HG03342 (cell line): ENCODE data around the gene STAP1.
A peak's percentile ranks its signal among the peaks of the same experiment; 100 is the strongest.
"Not testable (repeated sequence)": the region's sequence is repeated elsewhere in the genome, so short reads cannot be mapped to it uniquely, and the experiment has no call there.

Experiments used
- ATAC-seq: cut with Tn5 transposase; IDR thresholded peaks from one replicate; pipeline ENCODE4 v1.9.1; 2021; ENCODE audit warnings: mild to moderate bottlenecking, moderate library complexity; ENCODE audit not compliant: unreplicated experiment

STAP1 gene, protein sequence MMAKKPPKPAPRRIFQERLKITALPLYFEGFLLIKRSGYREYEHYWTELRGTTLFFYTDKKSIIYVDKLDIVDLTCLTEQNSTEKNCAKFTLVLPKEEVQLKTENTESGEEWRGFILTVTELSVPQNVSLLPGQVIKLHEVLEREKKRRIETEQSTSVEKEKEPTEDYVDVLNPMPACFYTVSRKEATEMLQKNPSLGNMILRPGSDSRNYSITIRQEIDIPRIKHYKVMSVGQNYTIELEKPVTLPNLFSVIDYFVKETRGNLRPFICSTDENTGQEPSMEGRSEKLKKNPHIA

GRCh38 chr4:67558493-67558892 is at the start of gene STAP1:
Gene STAP1, plus strand, starts transcription at chr4:67558727. Its CDS starts 83 bp downstream, at chr4:67558810.
- peak; percentile 69 for ATAC-seq

DNA sequence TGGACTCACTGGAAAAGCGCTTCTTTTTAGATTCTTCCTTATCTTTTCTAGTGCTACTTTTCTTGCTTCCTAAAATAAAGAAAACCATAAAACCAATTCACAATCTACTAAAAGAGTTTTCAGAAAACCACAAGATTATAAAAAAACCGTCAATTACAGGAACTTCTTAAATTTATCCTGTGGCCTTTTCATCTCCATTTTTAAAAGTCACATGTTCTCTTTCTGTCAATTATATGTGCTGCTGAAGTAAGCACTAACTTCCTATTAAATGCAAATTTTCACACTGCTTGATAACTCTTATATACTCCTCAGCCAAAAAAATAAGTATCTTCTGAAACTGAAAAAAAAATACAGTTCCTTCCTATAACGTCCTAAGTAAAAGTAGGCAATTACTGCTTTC is 46.0 kb upstream of the STAP1 start:
- no peak for ATAC-seq

DNA sequence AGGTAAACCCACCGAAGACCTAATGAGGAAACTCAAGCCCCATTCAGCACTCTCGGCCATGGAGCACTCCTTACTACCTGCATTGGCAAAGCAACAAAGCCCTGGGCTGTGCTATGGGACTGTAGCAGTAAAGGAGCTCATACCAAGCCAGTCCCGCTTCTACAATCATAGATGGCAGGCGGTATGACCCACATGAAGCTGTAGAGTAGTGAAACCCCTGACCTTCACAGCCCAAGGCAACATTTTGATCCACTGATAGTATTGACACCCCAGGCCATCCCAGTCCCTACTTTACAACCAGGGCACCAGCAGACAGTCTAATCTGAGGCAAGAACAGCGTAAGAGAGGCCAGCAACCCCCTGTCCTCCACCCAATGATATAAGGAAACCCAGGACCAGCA is 38.4 kb upstream of the STAP1 start:
- ATAC-seq: no peak

DNA sequence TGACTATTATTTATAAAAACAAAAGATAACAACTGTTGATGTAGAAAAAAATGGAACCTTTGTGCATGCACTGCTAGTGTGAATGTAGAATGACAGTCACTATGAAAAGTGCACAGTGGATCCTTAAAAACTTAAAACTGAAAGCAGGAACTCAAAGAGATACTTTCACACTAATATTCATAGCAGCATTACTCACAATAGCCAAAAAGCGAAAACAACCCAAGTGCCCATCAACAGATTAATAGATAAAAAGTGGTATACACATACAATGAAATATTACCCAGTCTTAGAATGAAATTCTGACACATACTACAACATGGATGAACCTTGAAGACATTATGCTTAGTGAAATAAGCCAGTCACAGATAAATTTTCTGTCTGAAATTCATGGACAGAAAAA is 37.0 kb upstream of the STAP1 start:
- ATAC-seq: peak; percentile 89

GRCh38 chr4:67522230-67522629 is 36.3 kb upstream of the STAP1 start:
- no peak for ATAC-seq

DNA sequence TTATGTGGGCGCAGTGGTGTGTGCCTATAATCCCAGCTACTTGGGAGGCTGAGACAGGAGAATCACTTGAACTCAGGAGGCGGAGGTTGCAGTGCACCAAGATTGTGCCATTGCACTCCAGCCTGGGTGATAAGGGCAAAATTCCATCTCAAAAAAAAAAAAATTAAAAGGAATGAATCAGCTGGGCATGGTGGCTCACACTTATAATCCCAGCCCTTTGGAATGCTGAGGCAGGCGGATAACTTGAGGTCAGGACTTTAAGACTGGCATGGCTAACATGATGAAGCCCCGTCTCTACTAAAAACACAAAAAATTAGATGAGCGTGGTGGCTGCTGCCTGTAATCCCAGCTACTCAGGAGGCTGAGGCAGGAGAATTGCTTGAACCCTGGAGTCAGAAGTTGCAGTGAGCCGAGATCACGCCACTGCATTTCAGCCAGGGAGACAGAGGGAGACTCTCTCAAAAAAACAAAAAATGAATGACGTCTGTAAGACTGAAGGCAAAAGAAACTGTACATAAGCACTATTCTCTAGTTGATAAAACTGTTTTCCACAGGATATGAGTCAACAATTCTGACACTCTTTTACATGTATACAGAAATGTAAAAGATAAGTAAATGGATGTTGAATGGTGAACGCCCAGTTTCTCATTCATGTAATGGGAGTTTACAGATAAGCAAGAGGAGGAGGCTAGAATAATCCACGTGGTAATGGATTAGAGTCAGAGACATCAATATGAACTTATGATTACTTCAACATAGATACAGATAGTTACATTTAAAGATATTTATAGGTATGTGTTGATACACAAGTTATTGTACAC is 35.5 kb upstream of the STAP1 start:
- no peak for ATAC-seq

GRCh38 chr4:67524140-67524539 is 34.4 kb upstream of the STAP1 start:
- not testable (repeated sequence) for ATAC-seq

DNA sequence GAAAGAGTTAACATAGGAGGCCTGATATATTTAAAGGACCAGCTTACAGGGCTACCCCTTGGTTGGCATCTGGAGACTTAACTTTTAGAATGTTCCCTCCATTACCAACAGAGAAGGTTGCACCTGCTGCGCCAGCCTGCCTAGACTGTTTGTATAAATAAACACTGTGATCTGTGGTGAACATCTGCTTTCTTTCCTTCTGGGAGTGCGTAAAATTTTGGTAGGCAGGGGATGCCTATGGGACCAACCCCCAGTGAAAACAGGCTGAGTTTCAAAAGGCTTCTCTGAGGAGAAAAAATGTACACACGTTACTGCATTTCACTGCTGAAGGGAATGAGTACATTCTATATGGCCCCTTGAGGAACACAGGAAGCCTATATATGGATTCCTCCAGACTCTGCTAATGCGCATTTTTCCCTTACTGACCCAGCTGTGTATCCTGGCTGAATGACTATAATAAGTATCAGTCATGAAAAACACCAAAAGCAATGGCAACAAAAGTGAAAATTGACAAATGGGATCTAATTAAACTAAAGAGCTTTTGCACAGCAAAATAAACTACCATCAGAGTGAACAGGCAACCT is 27.1 kb upstream of the STAP1 start:
- ATAC-seq: no peak

- ATAC-seq: not testable (repeated sequence)
Measured at GRCh38 chr4:67532397-67532796, 26.1 kb upstream of the STAP1 start.

DNA sequence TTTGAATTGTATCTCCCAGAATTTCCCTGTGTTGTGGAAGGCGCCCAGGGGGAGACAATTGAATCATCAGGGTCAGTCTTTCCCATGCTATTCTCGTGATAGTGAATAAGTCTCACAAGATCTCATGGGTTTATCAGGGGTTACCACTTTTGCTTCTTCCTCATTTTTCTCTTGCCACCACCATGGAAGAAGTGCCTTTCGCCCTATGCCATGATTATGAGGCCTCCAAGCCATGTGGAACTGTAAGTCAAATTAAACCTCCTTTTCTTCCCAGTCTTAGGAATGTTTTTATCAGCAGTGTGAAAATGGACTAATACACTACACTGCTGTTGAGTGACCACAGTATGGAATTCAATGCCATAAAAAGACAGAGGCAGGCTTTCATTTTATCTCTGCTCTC is 25.4 kb upstream of the STAP1 start:
- no peak for ATAC-seq

- no peak for ATAC-seq
Measured at GRCh38 chr4:67535280-67535840, 23.2 kb upstream of the STAP1 start.

DNA sequence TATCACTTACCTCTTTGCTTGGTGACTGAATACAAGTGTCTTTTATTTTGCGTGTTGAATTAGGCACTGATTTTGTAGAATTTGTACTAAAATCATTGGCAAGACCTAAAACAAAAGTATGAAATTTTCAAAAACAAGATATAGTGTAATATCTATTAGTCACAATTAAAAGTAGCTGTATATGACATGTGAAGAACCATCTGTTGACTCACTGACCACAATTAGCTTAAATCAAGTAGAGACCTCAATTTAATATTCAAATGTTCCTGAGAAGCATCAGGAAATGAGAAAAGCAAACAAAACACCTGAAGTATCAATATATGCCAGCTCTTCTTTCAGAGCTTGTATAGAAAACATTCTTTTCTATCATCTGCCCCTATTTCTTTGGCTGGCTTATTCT is 18.7 kb upstream of the STAP1 start:
- no peak for ATAC-seq

DNA sequence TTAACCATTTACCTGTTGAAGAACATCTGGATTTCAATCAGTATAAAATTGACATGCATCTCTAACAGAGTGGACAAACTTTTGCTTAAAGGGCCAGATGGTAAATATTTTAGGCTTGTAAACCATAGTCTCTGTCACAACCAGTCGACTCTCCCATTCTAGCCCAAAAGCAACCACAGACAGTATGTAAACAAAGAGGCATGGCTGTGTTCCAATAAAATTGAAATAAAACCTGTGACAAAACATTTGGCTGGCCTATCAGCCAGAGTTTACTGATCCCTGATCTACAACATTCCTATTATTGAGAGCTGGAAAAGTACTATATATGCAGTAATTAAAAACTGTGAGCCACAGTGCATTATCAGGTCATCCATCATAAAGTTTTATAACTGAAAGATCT is 16.5 kb upstream of the STAP1 start:
- no peak for ATAC-seq

- ATAC-seq: peak; percentile 94
Measured at GRCh38 chr4:67545199-67546003, 13.1 kb upstream of the STAP1 start, which contains the start of gene CENPC. Gene CENPC, minus strand, starts transcription at chr4:67545503. Its CDS starts 148 bp downstream, at chr4:67545355.

DNA sequence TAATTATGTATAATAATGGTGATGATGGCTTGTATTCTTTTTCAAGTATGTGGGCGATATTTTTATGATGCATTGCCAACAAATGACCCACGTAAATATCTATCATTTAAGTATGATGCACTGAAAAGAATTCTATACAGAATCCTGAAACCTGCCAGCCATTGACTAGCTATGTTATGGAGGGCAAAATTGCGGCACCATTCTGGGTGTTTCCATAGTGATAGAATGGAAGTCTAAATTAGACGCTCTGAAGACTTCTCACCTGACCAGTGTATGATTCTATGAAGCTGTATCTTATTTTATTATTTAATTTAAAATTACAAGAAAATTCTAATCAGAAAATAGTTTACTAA is 12.5 kb upstream of the STAP1 start:
- no peak for ATAC-seq

GRCh38 chr4:67546971-67547370 is 11.6 kb upstream of the STAP1 start:
- no peak for ATAC-seq

GRCh38 chr4:67549123-67549522 is 9.4 kb upstream of the STAP1 start:
- ATAC-seq: peak; percentile 24

DNA sequence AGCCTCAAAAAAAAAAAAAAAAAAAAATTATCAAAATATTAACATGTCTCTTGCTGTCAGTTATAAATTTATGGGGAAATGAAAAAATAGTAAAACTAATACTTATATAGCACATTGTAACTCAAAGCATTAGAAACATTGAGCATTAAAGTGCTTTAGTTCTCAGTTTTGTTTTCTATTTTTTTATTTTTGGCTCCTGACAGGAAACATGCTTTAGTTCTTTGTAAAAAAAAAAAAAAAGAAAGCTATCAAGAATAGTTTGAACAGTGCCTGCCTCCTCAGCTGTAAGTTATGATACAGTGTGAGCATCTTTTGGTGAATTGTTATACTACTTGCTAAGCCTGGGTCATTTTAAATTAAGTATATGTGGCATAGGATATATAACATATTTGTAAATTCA is 8.1 kb upstream of the STAP1 start:
- ATAC-seq: peak; percentile 21

- peak; percentile 42 for ATAC-seq
Measured at GRCh38 chr4:67550857-67551256, 7.7 kb upstream of the STAP1 start.

DNA sequence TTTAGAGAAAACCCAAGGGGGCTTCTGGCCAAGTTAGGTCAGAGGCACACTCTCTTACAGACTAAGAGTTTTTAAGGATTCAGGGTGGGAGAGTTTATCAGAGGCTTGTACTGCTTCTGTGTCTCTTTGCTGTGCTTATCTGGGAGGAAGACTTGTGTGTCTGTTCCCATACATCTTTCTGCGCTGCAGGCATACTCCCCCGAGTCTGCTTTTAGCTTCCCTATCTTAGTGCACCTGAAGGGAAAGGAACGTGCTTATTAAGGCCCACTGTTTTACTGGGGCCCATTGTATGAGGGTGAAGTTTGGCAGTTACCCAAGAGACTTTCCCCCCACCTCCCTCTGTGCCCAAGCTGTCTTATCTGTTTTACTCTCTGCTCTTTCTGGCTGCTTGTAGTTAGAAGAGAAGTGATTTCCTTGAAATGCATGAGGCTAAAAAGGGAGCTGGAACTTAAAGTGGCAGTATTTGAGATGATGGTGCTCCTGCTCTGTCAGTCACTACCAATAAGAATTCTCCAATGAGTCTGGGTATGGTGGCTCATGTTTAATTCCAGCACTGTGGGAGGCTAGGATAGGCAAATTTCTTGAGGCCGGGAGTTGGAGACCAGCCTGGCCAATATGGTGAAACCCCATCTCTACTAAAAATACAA is 6.3 kb upstream of the STAP1 start:
- not testable (repeated sequence) for ATAC-seq
